Activated naive CD4-positive, alpha-beta T cell treated with anti-CD3 and anti-CD28 coated beads, Interleukin-2, amount 50 U/mL, for 72 hours (primary cell): ENCODE data around the gene ZFAND5. TPM values are rescaled to one million over a fixed set of nuclear protein-coding genes. Genes with fewer than 3 reads are reported as not detected.

Experiments
- ATAC-seq, 2 donors: fragments of 150-1000 bp; cut with Tn5 transposase; 2 replicates each; pipeline ENCODE4 v1.10.0; 2021; ENCODE audit warnings: mild to moderate bottlenecking in 2 of 2, moderate library complexity in 2 of 2
- DNase-seq, 2 donors: peaks; one replicate each; pipeline ENCODE4 v3.0.0; 2021 to 2022; ENCODE audit warnings: low spot score in 2 of 2
- H3K27ac Mint-ChIP-seq, 2 donors: one replicate each; pipeline ENCODE4 v1.8.0; 2022; ENCODE audit warnings: mild to moderate bottlenecking in 2 of 2, mixed read lengths in 2 of 2
- H3K36me3 Mint-ChIP-seq, 2 donors: one replicate each; pipeline ENCODE4 v1.8.0; 2022; ENCODE audit warnings: mixed read lengths in 2 of 2
- H3K9me3 Mint-ChIP-seq, 2 donors: one replicate each; pipeline ENCODE4 v1.8.0; 2022; ENCODE audit warnings: mixed read lengths in 2 of 2
- total RNA-seq, 2 donors: library from RNA; stranded (reverse); gene quantifications; one replicate each; pipeline ENCODE4 v1.2.3, GENCODE V29; 2022

The ZFAND5 gene
- total RNA-seq, 2 donors from 2014 or later = 80.3 to 92.9 TPM

- Mint-ChIP-seq H3K36me3 (no peaks in the 10 kb centered on the region), H3K9me3 (no peaks in the 10 kb centered on the region), H3K27ac (no peak overlapping the region)
- DNase-seq = no peak
- ATAC-seq = no peak
Observed at GRCh38 chr9:72377041-72377440, 12.0 kb upstream of the ZFAND5 start.

- H3K9me3 Mint-ChIP-seq = no peaks in the 10 kb centered on the region
- DNase-seq = no peak
- H3K36me3 Mint-ChIP-seq = no peaks in the 10 kb centered on the region
- no peak for ATAC-seq
- no peak overlapping the region for H3K27ac Mint-ChIP-seq
Observed at GRCh38 chr9:72371151-72371550, 6.1 kb upstream of the ZFAND5 start.

GRCh38 chr9:72365525-72366256 is 683 bp upstream of the ZFAND5 start:
- no peaks in the 10 kb centered on the region for H3K9me3 Mint-ChIP-seq
- DNase-seq (peak; percentile 51 to 75), ATAC-seq (peak; percentile 29 to 53)
- peak overlapping the region; percentile 97 to 98 for H3K27ac Mint-ChIP-seq
- peaks cover 17 to 22% of the 10 kb centered on the region in 2 donors for H3K36me3 Mint-ChIP-seq

- Mint-ChIP-seq H3K27ac (peak overlapping the region; percentile 89 to 97), H3K36me3 (peaks cover 21 to 34% of the 10 kb centered on the region in 2 donors), H3K9me3 (no peaks in the 10 kb centered on the region)
- ATAC-seq (peak; percentile 57 to 61), DNase-seq (peak; percentile 70 to 76)
Observed at GRCh38 chr9:72363908-72364678, 915 bp downstream of the ZFAND5 start.

- Mint-ChIP-seq H3K36me3 (peaks cover 23 to 41% of the 10 kb centered on the region in 2 donors), H3K9me3 (no peaks in the 10 kb centered on the region), H3K27ac (peak overlapping the region; percentile 89 to 97)
- ATAC-seq (no peak), DNase-seq (no peak)
Observed at GRCh38 chr9:72363236-72363635, 1.8 kb downstream of the ZFAND5 start.

GRCh38 chr9:72362680-72363139 is 2.3 kb downstream of the ZFAND5 start:
- Mint-ChIP-seq H3K36me3 (peaks cover 23 to 46% of the 10 kb centered on the region in 2 donors), H3K27ac (peak overlapping the region; percentile 93 to 97), H3K9me3 (no peaks in the 10 kb centered on the region)
- peak in 1 of 2 donors; percentile 33 for DNase-seq
- ATAC-seq = peak; percentile 15 to 36

- DNase-seq (no peak), ATAC-seq (no peak)
- Mint-ChIP-seq H3K36me3 (peaks cover 23 to 51% of the 10 kb centered on the region in 2 donors), H3K27ac (peak overlapping the region in 1 of 2 donors; percentile 93), H3K9me3 (no peaks in the 10 kb centered on the region)
Observed at GRCh38 chr9:72362118-72362531, 2.9 kb downstream of the ZFAND5 start.

- Mint-ChIP-seq H3K9me3 (no peaks in the 10 kb centered on the region), H3K27ac (no peak overlapping the region), H3K36me3 (peaks cover 26 to 60% of the 10 kb centered on the region in 2 donors)
- DNase-seq (no peak), ATAC-seq (no peak)
Observed at GRCh38 chr9:72361217-72361616, 3.8 kb downstream of the ZFAND5 start.

GRCh38 chr9:72360324-72360723 is 4.7 kb downstream of the ZFAND5 start:
- Mint-ChIP-seq H3K27ac (peak overlapping the region in 1 of 2 donors; percentile 36), H3K9me3 (no peaks in the 10 kb centered on the region), H3K36me3 (peaks cover 34 to 69% of the 10 kb centered on the region in 2 donors)
- ATAC-seq (no peak), DNase-seq (no peak)

GRCh38 chr9:72356041-72356582 is 8.9 kb downstream of the ZFAND5 start:
- H3K9me3 Mint-ChIP-seq = no peaks in the 10 kb centered on the region
- peak in 1 of 2 donors; percentile 27 for ATAC-seq
- DNase-seq = no peak
- peaks cover 18 to 71% of the 10 kb centered on the region in 2 donors for H3K36me3 Mint-ChIP-seq
- peak overlapping the region in 1 of 2 donors; percentile 72 for H3K27ac Mint-ChIP-seq

- Mint-ChIP-seq H3K27ac (no peak overlapping the region), H3K36me3 (peaks cover 18 to 64% of the 10 kb centered on the region in 2 donors), H3K9me3 (no peaks in the 10 kb centered on the region)
- DNase-seq (no peak), ATAC-seq (no peak)
Observed at GRCh38 chr9:72355153-72355552, 9.9 kb downstream of the ZFAND5 start.

GRCh38 chr9:72354704-72355103 is 10.3 kb downstream of the ZFAND5 start:
- DNase-seq (no peak), ATAC-seq (no peak)
- peaks cover 18 to 60% of the 10 kb centered on the region in 2 donors for H3K36me3 Mint-ChIP-seq
- H3K27ac Mint-ChIP-seq = no peak overlapping the region
- no peaks in the 10 kb centered on the region for H3K9me3 Mint-ChIP-seq

- Mint-ChIP-seq H3K36me3 (peaks cover 13 to 52% of the 10 kb centered on the region in 2 donors), H3K27ac (peak overlapping the region in 1 of 2 donors; percentile 65), H3K9me3 (no peaks in the 10 kb centered on the region)
- ATAC-seq = no peak
- no peak for DNase-seq
Observed at GRCh38 chr9:72353455-72354116, 11.4 kb downstream of the ZFAND5 start.

- Mint-ChIP-seq H3K9me3 (no peaks in the 10 kb centered on the region), H3K27ac (peak overlapping the region in 1 of 2 donors; percentile 65), H3K36me3 (peaks cover 13 to 46% of the 10 kb centered on the region in 2 donors)
- ATAC-seq = no peak
- no peak for DNase-seq
Observed at GRCh38 chr9:72352911-72353388, 12.1 kb downstream of the ZFAND5 start.

GRCh38 chr9:72351538-72352453 is 13.2 kb downstream of the ZFAND5 start:
- Mint-ChIP-seq H3K27ac (peak overlapping the region in 1 of 2 donors; percentile 29), H3K9me3 (no peaks in the 10 kb centered on the region), H3K36me3 (peaks cover 13 to 36% of the 10 kb centered on the region in 2 donors)
- DNase-seq (no peak), ATAC-seq (peak in 1 of 2 donors; percentile 34)
